ENCODE data around the gene RSRC1.

Gene RSRC1

DNA sequence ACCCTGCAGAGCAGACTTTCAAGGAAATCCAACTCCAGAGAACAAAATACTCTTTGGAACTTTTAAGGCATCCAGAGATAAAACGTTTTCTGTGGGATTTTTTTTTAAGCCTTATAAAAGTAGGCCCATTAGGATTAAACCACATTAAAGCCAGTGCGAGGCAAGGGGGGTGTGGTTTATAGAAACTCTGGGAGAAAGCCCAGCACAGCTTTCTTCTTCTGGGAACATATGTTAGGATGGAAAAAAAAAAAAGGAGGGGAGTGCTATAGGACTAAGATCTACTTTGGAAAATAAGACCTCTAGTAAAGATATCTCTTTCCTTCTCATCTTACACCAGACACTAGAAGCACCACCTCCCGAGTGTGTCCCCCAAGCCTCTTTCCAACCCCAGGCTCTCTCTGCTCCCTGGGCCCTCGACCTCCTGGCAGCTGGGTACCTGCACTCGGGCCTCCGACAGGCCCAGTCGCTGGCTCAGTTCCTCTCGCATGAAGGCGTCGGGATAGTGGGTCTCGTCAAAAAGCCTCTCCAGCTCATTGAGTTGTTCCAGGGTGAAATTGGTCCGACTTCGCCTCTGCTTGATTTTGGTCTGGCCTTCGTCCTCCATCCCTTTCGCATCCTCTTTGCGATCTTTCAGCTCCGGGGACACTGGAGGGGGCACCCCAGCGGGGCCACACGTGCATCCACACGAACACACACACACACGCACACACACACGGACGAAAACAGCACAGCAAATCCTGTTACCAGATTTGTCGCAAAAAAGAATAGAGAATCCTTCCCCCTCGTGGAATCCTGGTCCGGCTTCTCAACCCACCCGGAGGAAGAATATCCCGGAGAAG lies 7.4 kb upstream of the RSRC1 start:
- H3K4me3 ChIP-seq (ENCODE audit: low read depth, low read length), result peak overlapping the region; percentile 48
- TF ChIP-seq, protein P1, sequence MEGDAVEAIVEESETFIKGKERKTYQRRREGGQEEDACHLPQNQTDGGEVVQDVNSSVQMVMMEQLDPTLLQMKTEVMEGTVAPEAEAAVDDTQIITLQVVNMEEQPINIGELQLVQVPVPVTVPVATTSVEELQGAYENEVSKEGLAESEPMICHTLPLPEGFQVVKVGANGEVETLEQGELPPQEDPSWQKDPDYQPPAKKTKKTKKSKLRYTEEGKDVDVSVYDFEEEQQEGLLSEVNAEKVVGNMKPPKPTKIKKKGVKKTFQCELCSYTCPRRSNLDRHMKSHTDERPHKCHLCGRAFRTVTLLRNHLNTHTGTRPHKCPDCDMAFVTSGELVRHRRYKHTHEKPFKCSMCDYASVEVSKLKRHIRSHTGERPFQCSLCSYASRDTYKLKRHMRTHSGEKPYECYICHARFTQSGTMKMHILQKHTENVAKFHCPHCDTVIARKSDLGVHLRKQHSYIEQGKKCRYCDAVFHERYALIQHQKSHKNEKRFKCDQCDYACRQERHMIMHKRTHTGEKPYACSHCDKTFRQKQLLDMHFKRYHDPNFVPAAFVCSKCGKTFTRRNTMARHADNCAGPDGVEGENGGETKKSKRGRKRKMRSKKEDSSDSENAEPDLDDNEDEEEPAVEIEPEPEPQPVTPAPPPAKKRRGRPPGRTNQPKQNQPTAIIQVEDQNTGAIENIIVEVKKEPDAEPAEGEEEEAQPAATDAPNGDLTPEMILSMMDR (IDR thresholded peaks at IDR 0.05; ENCODE audit: low read depth, low read length), result no peak
- no peaks in the 10 kb centered on the region for H3K27me3 ChIP-seq

DNA sequence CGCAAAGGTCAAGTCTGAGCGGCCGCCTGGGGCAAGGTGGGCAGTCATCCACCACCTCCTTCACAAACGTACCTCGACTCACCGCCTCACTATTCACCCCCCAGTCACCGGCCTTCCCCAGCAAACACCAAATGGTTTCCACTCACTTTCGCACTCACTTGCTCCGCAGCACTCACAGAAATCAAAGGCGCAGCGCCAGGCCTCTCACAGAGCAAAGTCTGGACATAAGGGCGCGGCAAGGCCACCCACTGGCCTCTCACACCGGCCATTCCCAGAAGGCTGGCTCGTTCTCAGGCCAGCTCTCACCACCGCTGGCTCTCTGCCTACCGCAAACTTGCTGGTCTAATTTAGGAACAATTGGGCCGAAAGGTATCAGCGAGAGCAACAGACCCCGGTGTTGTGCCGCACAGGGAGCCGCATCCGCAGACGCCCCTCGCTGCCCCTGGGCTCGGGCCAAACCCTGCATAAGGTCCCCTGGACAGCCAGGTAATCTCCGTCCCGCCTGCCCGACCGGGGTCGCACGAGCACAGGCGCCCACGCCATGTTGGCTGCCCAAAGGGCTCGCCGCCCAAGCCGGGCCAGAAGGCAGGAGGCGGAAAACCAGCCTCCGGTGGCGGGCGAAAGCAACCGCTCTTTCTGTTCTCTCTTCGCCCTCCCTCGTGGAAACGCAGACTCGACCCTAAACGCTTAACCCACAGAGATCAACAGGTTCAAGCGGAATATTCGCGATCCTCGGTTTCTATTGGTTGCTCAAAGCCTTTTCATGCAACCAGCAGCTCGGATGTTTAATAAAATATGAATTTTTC lies 6.6 kb upstream of the RSRC1 start:
- H3K4me1 ChIP-seq, result peaks cover 19% of the 10 kb centered on the region
- TF ChIP-seq, protein P1 (IDR thresholded peaks at IDR 0.05; ENCODE audit: low read depth, low read length), result no peak
- H3K27me3 ChIP-seq, result no peaks in the 10 kb centered on the region
- H3K4me3 ChIP-seq (ENCODE audit: low read depth, low read length), result peak overlapping the region; percentile 85
- no peaks in the 10 kb centered on the region; the same call in 1 of the 2 replicates for H3K9me3 ChIP-seq
- DNase-seq, result peak; percentile 6
- H3K36me3 ChIP-seq, result peaks cover 55% of the 10 kb centered on the region

More for the DNA sequence above, 7.4 kb upstream of the RSRC1 start:
- Histone ChIP-seq H3K4me1 (peaks cover 19% of the 10 kb centered on the region), H3K36me3 (peaks cover 63% of the 10 kb centered on the region), H3K9me3 (no peaks in the 10 kb centered on the region; the same call in 1 of the 2 replicates)
- no peak for DNase-seq

DNA sequence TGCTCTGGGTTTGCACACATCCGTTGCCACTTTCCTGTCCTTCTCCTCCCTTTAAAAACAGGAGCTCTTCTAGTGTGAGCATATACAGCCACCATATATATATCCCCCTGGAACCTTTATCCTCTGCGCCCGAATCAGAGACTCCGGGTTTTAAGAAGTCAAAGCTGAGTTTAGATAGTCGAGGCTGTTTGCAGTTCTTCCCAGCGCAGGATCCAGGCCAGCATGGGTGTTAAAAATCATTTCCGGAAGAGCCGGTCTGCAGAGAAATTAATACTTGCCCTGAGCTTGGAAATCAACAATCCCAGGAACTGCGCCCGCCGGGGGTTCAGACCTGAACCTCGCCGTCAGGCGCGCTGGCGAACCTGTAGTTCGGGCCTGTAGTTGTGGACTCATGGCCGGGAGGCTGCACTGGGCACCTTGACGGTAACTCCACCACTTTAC lies 6.0 kb upstream of the RSRC1 start:
- Histone ChIP-seq H3K9me3 (no peaks in the 10 kb centered on the region; the same call in 1 of the 2 replicates), H3K27me3 (no peaks in the 10 kb centered on the region), H3K4me3 (ENCODE audit: low read depth, low read length) (peak overlapping the region; percentile 85), H3K4me1 (peaks cover 19% of the 10 kb centered on the region), H3K36me3 (peaks cover 49% of the 10 kb centered on the region)
- no peak for DNase-seq
- TF ChIP-seq, protein P1 (IDR thresholded peaks at IDR 0.05; ENCODE audit: low read depth, low read length), result no peak

DNA sequence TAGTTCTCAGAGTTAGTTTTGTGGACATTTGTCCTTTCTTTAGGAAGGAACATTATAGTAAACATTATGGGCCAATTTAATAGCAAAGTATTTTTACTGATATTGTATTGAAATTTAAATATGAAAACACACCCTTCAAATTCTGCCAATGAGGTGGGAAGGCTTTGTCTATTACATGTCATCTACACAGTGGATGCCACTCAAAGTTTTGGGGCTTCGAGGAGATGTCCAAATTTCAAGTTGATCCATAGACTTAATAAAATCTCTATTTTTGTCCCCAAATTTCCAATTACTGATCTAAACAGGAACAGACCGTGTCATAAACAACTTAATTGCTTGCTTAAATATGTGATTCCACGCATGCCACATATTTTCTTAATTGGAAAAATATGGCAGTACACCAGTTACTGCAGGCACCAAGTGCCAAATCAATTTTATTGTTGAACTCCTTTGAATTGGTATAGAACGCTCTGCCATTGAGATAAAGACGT lies 5.4 kb upstream of the RSRC1 start:
- peaks cover 43% of the 10 kb centered on the region for H3K36me3 ChIP-seq
- DNase-seq, result no peak
- no peaks in the 10 kb centered on the region for H3K27me3 ChIP-seq
- TF ChIP-seq, protein P1 (IDR thresholded peaks at IDR 0.05; ENCODE audit: low read depth, low read length), result no peak
- no peaks in the 10 kb centered on the region; the same call in 1 of the 2 replicates for H3K9me3 ChIP-seq
- H3K4me3 ChIP-seq (ENCODE audit: low read depth, low read length), result peak overlapping the region; percentile 85
- peaks cover 19% of the 10 kb centered on the region for H3K4me1 ChIP-seq

DNA sequence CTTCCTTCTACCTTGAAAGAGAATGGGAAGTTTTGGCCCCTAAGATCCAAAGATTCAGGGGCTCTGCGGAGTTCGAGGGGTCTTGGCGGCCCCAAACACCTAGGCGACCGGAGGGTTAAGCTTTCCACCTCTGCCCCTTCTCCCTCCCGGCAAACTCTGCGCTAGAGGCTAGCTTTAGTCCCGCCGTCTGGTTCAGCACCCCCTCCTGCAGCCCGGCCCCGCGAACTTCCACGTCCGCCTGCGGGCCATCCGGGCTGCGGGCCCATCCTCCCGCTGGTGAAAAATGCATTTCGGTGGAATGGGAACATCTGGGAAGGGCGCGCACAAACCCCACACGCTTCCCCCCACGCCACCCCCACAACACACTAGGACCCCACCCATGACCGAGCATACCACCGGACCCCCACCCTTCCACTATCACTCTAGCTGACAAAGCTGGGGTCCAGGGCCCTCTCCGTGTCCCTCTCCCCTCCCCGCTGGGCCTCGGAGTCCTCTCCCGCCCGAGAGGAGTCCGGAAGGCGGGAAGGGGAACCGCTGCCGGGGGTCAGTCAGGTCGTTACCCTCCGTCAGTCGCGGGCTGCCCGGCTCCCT lies 4.7 kb upstream of the RSRC1 start:
- no peaks in the 10 kb centered on the region; the same call in 1 of the 2 replicates for H3K9me3 ChIP-seq
- TF ChIP-seq, protein P1 (IDR thresholded peaks at IDR 0.05; ENCODE audit: low read depth, low read length), result no peak
- DNase-seq, result peak; percentile 53
- H3K36me3 ChIP-seq, result peaks cover 36% of the 10 kb centered on the region
- peaks cover 17% of the 10 kb centered on the region for H3K4me1 ChIP-seq
- H3K4me3 ChIP-seq (ENCODE audit: low read depth, low read length), result peak overlapping the region; percentile 85
- no peaks in the 10 kb centered on the region for H3K27me3 ChIP-seq
